GM18505 (cell line): ENCODE results near the gene SETD6.
"Not testable (repeated sequence)": the region's sequence is repeated elsewhere in the genome, so short reads cannot be mapped to it uniquely, and the experiment has no call there.

ENCODE experiments used
- ATAC-seq: cut with Tn5 transposase; IDR thresholded peaks from one replicate; pipeline ENCODE4 v1.9.1; 2021; ENCODE audit not compliant: unreplicated experiment
- POLR2A ChIP-seq: IDR thresholded peaks from 4 replicates; pipeline ENCODE4 v1.6.1; 2011; ENCODE audit warnings: borderline replicate concordance; ENCODE audit not compliant: insufficient read depth, insufficient read length; ENCODE audit errors: extremely low read depth

The SETD6 gene

DNA sequence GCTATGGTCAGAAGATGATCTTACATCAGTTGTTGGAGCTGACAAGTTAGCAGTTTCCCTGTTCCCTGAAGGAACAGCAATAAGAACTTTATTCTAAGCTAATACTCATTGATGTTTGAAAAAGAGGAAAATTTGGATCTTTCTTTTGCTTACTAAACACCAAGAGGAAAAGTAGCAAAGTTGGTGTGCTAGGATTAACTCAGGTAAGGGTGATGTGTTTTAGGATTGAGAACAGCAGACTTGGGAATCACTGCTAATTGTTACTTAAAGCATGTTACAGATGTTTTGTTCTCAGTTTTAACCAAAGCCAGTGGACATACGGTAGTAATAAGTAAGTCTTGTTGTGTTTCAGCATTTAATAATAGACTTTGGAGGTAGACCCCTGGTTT, 3.7 kb downstream of the SETD6 start:
- no peak for TF ChIP-seq POLR2A

DNA sequence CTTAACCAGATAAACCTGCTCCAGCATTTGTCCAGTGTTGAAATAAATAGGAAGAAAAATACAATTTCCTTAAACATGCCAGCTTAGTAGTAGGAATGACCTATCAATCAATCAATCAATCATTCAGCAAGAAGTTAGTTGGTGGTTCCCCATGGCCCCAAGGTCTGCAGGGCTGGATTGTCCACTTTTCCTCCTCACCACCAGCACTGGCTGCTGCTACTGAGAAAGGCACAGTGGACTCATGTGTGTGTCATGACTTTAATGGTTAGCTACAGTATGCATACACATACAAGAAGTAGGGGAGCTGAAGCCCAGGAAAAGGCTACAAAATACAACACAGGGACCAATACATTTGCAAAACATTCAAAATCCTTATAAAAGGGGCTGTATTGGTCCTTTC, 4.4 kb downstream of the SETD6 start:
- no peak for ATAC-seq
- no peak for TF ChIP-seq POLR2A

More for the DNA sequence above, 3.7 kb downstream of the SETD6 start:
- no peak for ATAC-seq

DNA sequence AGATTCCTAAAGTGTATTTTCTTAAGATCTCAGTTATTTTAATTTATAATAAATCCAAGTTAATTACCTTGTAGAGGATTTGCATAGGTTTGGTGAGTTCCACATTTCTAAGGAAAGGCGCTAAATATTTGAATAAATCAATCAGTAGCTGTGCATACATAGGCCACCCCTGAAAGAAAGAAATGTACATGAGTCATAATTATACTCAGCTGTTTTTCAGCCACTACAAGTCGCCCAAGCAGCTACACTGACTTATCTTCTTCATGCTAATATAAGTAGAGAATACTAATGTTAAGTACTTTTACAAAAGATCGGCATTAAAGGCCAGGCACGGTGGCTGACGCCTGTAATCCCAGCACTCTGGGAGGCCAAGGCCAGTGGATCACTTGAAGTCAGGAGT, 14.9 kb downstream of the SETD6 start:
- ATAC-seq, result no peak
- no peak for TF ChIP-seq POLR2A

DNA sequence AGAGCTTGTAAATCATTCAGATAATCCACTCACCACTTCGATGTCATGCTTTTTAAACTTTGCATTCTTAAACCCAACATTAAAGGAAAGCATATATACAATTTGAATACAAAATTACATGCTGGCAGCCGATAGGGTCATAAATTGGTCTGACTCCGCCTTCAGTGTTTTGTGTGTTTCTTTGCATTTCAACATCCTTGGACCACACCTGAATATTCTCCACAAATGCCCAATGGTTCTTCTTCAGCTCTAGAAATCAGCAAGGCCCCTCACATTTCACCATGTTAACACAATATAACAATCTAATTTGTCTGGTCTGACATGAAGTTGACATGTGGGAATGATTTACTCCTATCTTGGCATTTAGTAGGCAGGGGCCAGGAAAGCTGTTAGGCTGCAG, 17.1 kb downstream of the SETD6 start:
- no peak for ATAC-seq
- TF ChIP-seq POLR2A, result no peak

DNA sequence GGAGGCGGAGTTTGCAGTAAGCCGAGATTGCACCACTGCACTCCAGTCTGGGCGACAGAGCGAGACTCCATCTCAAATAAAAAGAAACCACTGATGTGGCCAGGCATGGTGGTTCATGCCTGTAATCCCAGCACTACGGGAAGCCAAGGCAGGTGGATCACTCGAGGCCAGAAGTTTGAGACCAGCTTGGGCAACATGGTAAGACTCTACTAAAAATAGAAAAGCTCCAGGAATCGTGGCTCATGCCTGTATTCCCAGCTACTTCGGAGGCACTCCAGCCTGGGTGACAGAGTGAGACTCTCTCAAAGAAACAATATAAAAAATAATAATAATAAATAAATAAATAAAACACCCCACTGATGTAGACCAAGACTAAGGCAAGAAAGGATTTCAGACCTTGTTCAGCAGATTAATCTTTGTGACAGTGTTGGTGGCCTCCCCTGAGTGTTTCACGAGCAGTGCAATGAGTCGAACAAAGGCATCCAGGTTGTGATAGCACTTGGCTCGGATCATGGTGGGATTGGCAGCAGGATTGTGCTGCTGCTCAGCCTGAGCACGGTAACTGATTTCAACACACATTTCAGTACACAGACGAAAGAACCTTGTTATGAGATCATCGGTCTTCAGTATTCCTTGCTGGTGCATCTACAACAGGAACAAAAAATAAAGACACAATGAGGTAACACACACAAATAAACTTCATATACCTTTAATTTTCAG, 18.6 kb downstream of the SETD6 start:
- TF ChIP-seq POLR2A, result no peak
- ATAC-seq, result no peak

DNA sequence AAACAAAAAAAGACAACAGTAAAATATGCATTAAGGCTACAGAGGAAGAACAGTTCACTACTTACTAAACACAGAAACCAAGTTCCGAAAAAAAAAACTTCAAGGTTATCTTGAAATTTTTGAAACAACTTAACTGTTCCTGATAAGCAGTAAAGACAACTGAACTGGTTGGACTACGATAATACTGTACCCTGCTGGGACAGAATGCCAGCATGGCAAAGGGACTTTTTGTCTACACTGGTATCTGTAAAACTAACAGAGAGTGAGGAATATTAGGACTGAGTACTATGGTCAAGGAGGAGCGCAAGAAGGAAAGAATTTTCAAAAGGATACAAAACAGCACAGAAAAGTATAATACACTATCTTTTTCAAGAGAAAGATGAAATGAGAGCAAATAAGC, 19.8 kb downstream of the SETD6 start:
- ATAC-seq, result no peak
- no peak for TF ChIP-seq POLR2A

DNA sequence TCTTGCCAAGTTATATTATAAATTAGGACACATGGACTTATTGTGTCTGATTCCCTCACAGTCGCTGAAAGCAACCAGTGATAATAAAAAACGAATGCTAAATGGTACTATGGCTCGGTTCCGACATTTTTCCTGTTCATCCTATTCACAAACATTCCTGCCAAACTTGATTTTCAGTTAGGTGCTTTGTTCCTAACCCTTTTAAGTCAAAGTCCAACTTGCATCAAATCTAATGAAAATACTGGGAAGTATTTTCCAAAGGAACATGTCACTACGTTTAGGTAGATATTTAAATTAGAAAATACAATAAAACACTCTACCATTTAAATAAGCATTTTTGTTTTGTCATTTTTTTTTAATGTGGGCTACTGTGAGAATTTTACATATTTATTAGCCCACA, 21.0 kb downstream of the SETD6 start:
- TF ChIP-seq POLR2A, result no peak
- no peak for ATAC-seq

DNA sequence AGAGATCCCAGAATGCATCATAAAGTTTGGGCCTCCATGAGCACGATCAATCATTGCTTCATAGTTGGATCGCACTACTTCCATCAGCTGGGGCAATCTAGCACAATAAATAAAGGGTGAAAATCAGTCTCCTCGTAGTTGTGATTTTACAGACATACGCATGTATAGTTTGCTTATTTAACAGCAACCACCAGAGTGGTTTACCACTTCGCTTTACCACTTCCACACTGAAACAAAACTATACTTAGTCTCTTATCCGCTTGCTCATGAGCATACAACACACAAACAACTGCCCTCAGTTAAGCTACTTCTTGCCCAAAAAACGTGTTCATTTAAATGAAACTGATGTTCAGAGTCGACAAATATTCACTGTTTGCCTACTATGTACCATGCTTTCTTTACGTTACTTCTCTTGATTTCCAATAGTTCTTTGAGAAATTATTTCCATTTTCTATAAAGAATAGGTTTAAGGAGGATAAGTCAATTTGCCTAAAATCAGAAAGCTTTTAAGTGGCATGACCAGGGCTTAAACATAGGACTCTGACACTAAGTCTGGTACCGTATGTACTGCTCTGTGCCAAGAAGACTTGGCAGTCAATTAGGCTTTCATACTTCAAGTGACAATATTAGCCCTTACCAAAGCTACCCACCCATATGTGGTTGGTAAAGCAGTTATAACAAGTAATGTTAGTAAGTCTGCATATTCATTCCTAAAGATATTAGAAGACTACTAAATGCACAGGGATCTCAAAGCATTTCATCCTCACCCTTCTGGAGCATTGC, 22.0 kb downstream of the SETD6 start:
- TF ChIP-seq POLR2A, result no peak
- ATAC-seq, result no peak

DNA sequence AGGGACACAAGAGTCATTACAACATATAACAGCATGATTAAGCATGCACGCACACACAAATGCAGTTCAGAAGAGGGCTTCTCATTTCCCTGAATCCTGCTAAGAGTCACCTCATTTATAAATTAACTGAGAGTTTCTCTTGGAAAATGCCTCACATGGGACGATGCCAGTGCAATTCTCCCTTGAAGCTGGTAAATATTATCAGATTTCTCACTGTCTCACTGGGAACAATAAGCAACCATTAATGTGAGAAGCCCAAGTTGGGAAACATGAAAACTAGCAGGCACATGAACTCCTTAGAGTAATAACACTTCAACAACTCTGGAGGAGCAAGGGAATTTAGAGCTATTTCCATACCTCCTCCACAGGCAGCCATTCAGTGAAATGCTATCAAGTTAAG, 26.4 kb downstream of the SETD6 start:
- no peak for ATAC-seq
- TF ChIP-seq POLR2A, result no peak

DNA sequence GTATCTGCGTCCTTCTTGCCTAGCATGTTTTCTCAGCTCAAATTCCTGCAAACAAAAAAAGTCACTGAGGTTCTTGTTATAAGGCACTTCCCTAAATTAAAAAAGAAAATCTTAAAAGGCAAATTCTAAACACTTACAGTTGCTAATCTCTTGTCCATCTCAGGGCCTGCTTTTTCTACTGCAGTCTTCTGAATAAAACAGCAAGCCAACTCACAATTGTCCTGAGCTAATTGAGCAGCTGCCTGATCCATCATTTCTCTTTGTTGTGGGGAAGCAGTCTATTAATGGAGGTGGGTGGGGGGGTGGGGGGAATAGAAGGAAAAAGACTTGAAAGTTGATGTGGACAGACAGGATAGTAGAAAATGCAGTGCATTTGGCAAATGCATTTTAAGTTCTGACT, 27.0 kb downstream of the SETD6 start:
- ATAC-seq, result no peak
- TF ChIP-seq POLR2A, result no peak

DNA sequence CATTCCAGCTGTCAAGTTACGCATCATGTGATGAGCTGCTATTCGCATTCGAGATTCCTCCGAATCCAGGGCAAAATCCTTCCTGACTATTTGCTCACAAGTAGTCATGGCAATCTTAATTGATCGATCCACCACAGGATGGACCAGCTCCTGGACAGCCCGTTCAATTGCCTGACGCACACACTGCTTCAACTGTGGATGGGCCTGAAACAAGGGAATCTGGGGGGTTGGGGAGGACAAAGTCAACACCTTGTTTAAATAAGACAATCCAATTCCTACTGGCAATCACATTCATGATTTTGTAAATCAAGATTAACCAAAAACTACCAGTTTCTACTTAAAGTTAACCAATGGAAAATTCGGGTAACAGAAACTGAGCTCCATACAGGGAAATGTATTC, 28.4 kb downstream of the SETD6 start:
- ATAC-seq, result no peak
- no peak for TF ChIP-seq POLR2A

DNA sequence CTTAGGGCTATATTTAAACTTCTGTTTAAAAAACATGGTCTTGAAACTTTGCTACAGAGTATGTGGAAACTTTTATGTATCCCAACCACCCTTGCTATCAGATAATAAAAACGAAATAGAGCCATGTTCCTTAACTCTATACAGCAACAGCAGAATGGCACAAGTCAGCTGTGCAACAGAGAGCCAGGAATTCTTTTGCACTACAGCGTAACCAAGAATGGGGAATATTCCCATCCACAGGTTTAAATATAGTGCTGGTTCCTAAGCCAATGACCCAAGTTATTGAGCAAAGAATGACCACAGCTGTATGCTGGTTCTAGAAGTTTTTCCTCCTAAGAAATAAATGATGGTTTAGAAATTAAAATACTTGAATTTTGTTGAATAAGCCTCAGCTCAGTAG, 33.1 kb downstream of the SETD6 start:
- no peak for TF ChIP-seq POLR2A
- ATAC-seq, result no peak

DNA sequence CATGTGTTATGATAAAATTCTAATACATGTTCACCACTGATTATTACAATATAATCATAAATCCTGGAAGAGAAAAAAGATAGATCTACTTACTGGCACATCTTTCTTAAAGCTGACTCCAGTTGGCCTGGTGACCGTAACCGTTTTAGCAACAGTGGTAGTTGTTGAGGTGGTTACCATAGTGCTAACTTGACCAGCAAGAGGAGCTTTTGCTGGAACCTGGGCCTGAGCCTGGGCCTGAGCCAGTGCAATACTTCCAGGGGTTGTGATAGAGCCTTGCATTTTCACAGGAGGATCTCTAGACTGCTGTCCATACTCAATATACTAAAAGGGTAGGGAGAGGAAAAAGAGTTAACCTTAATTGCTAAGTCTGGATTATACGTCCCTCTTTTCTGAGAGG, 36.2 kb downstream of the SETD6 start:
- ATAC-seq, result no peak
- TF ChIP-seq POLR2A, result no peak

DNA sequence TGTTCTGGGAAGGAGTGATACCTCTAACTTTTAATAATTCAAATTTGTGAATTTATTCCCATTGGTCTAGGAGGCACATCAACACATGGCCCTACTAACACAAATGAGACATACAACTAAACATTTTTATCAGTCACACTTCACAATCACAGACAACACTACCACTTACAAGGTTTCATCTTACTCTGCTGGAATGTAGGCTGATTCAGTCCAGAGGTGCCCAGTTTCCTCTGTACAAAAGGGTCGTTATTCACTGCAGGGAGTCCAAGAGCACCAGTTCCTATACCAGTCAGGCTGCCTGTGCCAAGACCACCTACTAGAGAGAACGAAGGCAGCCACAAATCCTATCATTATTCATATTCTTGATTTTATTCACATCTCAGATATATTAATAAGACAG, 41.4 kb downstream of the SETD6 start:
- no peak for TF ChIP-seq POLR2A
- ATAC-seq, result no peak

DNA sequence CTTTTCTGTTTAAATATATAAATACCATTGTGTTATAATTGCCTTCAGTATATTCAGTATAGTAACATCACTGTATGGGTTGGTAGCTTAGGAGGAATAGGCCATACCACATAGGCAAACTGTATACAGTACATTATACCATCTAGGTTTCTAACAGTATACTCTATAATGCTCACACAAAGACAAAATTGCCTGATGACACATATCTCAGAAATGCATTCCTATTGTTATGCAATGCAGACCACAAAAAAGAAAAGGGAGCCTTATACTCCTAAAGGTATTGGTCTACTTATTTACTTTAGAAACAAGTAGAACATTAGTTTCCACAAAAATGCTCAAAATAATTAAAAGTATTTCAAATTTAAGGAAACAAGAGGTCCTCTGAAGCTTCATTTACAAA, 47.9 kb downstream of the SETD6 start:
- ATAC-seq, result no peak
- TF ChIP-seq POLR2A, result no peak

DNA sequence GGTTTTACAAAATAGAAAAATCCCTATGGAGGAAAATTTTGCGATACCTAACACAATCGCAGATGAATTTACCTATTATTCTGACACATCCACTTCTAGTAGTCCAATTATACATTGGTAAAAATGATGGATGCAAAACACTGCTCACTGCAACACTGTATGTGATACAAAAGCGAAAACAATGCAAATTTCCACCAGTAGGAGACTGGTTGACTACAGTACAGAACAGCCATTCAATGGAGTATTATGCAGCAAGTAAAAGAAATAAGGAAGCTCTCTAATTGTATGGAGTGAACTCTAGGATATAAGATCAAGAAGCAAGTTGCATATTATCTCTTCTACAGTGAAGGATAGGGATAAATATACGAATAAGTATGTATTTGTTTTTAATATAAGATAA, 48.5 kb downstream of the SETD6 start:
- TF ChIP-seq POLR2A, result no peak
- ATAC-seq, result no peak

DNA sequence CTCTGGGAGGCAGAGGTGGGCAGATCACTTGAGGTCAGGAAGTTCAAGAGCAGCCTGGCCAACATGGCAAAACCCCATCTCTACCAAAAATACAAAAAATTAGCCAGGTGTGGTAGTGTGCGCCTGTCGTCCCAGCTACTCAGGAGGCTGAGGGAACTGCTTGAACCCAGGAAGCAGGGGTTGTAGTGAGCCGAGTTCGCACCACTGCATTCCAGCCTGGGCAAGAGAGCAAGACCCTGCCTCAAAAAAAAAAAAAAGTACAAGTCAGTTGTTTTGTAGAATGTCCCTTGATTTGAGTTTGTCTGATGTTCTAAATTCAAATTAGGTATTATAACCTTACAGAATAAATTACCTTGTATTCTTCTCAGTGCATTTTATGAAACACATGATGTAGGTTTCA, 50.4 kb downstream of the SETD6 start:
- not testable (repeated sequence) for ATAC-seq
